ENCODE results near the gene CCKAR. TPM values are rescaled to one million over a fixed set of nuclear protein-coding genes. Genes with fewer than 3 reads are reported as not detected.

The CCKAR gene
- total and polyA plus RNA-seq, 2 of the 13 experiments (the other 11 are each of a cell fraction or from before 2014, with no cell fraction given): not detected

DNA sequence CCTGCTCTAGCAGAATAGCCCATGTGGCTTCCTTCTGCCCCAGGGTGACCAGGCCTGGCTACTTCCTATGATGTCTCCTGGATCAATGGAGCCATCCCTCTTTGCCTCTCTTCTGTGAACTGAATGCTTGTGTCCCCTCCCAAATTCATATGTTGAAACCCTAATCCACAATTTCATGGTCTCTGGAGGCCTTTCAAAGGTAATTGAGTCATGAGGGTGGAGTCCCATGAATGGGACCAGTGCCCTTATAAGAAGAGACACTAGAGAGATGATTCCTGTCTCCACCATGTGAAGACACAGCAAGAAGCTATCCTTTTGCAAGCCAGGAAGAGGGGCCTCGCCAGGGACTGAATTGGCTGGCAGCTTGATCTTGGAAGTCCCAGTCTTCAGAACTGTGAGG lies 18.4 kb downstream of the CCKAR start (continued):
- TF ChIP-seq, protein P1, sequence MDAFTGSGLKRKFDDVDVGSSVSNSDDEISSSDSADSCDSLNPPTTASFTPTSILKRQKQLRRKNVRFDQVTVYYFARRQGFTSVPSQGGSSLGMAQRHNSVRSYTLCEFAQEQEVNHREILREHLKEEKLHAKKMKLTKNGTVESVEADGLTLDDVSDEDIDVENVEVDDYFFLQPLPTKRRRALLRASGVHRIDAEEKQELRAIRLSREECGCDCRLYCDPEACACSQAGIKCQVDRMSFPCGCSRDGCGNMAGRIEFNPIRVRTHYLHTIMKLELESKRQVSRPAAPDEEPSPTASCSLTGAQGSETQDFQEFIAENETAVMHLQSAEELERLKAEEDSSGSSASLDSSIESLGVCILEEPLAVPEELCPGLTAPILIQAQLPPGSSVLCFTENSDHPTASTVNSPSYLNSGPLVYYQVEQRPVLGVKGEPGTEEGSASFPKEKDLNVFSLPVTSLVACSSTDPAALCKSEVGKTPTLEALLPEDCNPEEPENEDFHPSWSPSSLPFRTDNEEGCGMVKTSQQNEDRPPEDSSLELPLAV (CRISPR knock-in tag; conservative IDR thresholded peaks at IDR 0.05; ENCODE audit: low read depth): no peak
- no peak for TF ChIP-seq NFE2L2 (IDR thresholded peaks at IDR 0.05; ENCODE audit: low read length)

DNA sequence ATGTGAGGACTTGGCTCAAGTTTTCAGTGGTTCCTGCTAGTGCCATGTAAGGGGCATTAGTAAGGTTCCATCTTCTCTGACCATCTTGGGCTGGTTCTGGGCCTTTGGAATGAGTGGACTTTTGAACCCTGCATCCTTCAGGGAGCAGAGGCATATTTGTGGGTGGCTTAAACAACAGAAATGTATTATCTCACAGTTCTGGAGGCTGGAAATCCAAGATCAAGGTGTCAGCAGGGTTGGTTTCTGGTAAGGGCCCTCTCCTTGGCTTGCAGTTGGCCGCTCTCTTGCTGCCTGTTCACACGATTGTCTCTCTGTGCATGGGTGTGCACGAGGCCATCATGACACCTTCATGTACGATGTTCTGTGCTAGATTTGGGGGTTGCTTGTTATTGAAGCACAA lies 21.3 kb downstream of the CCKAR start:
- Histone ChIP-seq H3K79me2 (ENCODE audit: insufficient read depth, low read length) (no peaks in the 10 kb centered on the region), H3K4me1 (ENCODE audit: insufficient read depth, low read length) (peaks cover 11% of the 10 kb centered on the region), H3K9ac (ENCODE audit: insufficient read depth, low read depth, low read length) (no peak overlapping the region), H4K20me1 (ENCODE audit: insufficient read depth, low read length) (no peaks in the 10 kb centered on the region), H3K9me3 (ENCODE audit: low read length) (no peaks in the 10 kb centered on the region), H3K4me3 (replicated peaks in 1 of 3; ENCODE audit: insufficient read depth in 1 of 3, low read depth in 2 of 3, low read length in 3 of 3) (no peak overlapping the region), H3K27me3 (ENCODE audit: control insufficient read depth in 1 of 2, insufficient read depth in 2 of 2, low read length in 2 of 2) (no peaks in the 10 kb centered on the region; a peak in 1 of 5 replicates), H3K27ac (ENCODE audit: extremely low read length, insufficient read depth, low read length) (no peak overlapping the region), H3K36me3 (replicated peaks in 1 of 2; ENCODE audit: control insufficient read depth in 1 of 2, insufficient read depth in 2 of 2, low read length in 2 of 2) (no peaks in the 10 kb centered on the region), H3K4me2 (ENCODE audit: low read depth, low read length) (no peak overlapping the region), H2AFZ (ENCODE audit: low read length) (no peak overlapping the region)
- BruUV-seq (replicated peaks): no TSS peak
- WGBS (ENCODE audit: low lambda C conversion rate): 27% methylated on average over 3 of the region's 4 CpGs
- DNase-seq (ENCODE audit: low spot score): no peak
- CTCF ChIA-PET (ENCODE audit: low intra/inter-chr PET ratio, low total read pairs): no interaction called here
- intact Hi-C loops (cut with micrococcal nuclease; ENCODE audit: unreplicated experiment) (no loop called here), in situ Hi-C loops (cut with HindIII; ENCODE audit: extremely low pct_ligation_motif_present, low pct_unique_long_range_greater_than_20kb) (loop anchor here (10.0 kb wide), 1 partner anchor 256 kb away; no protein-coding TSS in a partner anchor)
- POLR2A ChIA-PET: no interaction called here
- ATAC-seq: no peak
- FAIRE-seq: no peak
- TF ChIP-seq SIX4 (CRISPR knock-in tag; IDR thresholded peaks at IDR 0.05) (no peak), ARID2 (CRISPR knock-in tag; IDR thresholded peaks at IDR 0.05; ENCODE audit: borderline replicate concordance) (no peak), HOXA3 (CRISPR knock-in tag; IDR thresholded peaks at IDR 0.05) (no peak), GFI1 (CRISPR knock-in tag; IDR thresholded peaks at IDR 0.05; ENCODE audit: borderline replicate concordance) (no peak), ZNF230 (CRISPR knock-in tag; IDR thresholded peaks at IDR 0.05) (no peak), ZNF616 (CRISPR knock-in tag; IDR thresholded peaks at IDR 0.05; ENCODE audit: low read depth) (no peak), TCF7L2 (IDR thresholded peaks at IDR 0.05; ENCODE audit: low read depth, low read length) (no peak), MTF1 (CRISPR knock-in tag; IDR thresholded peaks at IDR 0.05) (no peak), KAT8 (CRISPR knock-in tag; IDR thresholded peaks at IDR 0.05) (no peak)
- TF ChIP-seq, protein P2, sequence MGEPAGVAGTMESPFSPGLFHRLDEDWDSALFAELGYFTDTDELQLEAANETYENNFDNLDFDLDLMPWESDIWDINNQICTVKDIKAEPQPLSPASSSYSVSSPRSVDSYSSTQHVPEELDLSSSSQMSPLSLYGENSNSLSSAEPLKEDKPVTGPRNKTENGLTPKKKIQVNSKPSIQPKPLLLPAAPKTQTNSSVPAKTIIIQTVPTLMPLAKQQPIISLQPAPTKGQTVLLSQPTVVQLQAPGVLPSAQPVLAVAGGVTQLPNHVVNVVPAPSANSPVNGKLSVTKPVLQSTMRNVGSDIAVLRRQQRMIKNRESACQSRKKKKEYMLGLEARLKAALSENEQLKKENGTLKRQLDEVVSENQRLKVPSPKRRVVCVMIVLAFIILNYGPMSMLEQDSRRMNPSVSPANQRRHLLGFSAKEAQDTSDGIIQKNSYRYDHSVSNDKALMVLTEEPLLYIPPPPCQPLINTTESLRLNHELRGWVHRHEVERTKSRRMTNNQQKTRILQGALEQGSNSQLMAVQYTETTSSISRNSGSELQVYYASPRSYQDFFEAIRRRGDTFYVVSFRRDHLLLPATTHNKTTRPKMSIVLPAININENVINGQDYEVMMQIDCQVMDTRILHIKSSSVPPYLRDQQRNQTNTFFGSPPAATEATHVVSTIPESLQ (CRISPR knock-in tag; conservative IDR thresholded peaks at IDR 0.05): no peak
- TF ChIP-seq, protein P3, sequence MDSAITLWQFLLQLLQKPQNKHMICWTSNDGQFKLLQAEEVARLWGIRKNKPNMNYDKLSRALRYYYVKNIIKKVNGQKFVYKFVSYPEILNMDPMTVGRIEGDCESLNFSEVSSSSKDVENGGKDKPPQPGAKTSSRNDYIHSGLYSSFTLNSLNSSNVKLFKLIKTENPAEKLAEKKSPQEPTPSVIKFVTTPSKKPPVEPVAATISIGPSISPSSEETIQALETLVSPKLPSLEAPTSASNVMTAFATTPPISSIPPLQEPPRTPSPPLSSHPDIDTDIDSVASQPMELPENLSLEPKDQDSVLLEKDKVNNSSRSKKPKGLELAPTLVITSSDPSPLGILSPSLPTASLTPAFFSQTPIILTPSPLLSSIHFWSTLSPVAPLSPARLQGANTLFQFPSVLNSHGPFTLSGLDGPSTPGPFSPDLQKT (CRISPR knock-in tag; IDR thresholded peaks at IDR 0.05; ENCODE audit: borderline replicate concordance): no peak
- TF ChIP-seq, protein P4, sequence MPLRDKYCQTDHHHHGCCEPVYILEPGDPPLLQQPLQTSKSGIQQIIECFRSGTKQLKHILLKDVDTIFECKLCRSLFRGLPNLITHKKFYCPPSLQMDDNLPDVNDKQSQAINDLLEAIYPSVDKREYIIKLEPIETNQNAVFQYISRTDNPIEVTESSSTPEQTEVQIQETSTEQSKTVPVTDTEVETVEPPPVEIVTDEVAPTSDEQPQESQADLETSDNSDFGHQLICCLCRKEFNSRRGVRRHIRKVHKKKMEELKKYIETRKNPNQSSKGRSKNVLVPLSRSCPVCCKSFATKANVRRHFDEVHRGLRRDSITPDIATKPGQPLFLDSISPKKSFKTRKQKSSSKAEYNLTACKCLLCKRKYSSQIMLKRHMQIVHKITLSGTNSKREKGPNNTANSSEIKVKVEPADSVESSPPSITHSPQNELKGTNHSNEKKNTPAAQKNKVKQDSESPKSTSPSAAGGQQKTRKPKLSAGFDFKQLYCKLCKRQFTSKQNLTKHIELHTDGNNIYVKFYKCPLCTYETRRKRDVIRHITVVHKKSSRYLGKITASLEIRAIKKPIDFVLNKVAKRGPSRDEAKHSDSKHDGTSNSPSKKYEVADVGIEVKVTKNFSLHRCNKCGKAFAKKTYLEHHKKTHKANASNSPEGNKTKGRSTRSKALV (CRISPR knock-in tag; IDR thresholded peaks at IDR 0.05): no peak

All from HepG2 (cell line).